GM19035 (cell line): ENCODE measurements around the gene ATP6V0A1.
A peak's percentile ranks its signal among the peaks of the same experiment; 100 is the strongest.

Experiments used
- ATAC-seq: cut with Tn5 transposase; IDR thresholded peaks from one replicate; pipeline ENCODE4 v1.9.1; 2021; ENCODE audit not compliant: unreplicated experiment

Gene ATP6V0A1

GRCh38 chr17:42559075-42559474, 100.4 kb downstream of the ATP6V0A1 start:
- ATAC-seq: no peak

GRCh38 chr17:42560246-42560645, 101.6 kb downstream of the ATP6V0A1 start:
- no peak for ATAC-seq

- peak; percentile 63 for ATAC-seq
These were observed 103.3 kb downstream of the ATP6V0A1 start, which contains the start of gene COASY for GRCh38 chr17:42561897-42562387. Gene COASY (plus strand): TSS chr17:42562148. CDS start chr17:42562623, 475 bp downstream.

GRCh38 chr17:42562388-42563142, 103.9 kb downstream of the ATP6V0A1 start:
- ATAC-seq: no peak

GRCh38 chr17:42563143-42563509, 104.4 kb downstream of the ATP6V0A1 start:
- ATAC-seq: no peak

- ATAC-seq: no peak
These were observed 104.9 kb downstream of the ATP6V0A1 start for GRCh38 chr17:42563543-42563942.

GRCh38 chr17:42563950-42564349, 105.3 kb downstream of the ATP6V0A1 start:
- no peak for ATAC-seq

GRCh38 chr17:42564815-42565522, 106.3 kb downstream of the ATP6V0A1 start:
- ATAC-seq: no peak

GRCh38 chr17:42565523-42566214, 107.0 kb downstream of the ATP6V0A1 start:
- no peak for ATAC-seq

GRCh38 chr17:42566215-42566882, 107.7 kb downstream of the ATP6V0A1 start:
- no peak for ATAC-seq

- ATAC-seq: peak; percentile 60
These were observed 108.3 kb downstream of the ATP6V0A1 start, which contains the start of gene MLX for GRCh38 chr17:42566883-42567573. Gene MLX (plus strand): TSS chr17:42567100. CDS start chr17:42567125, 25 bp downstream.

- ATAC-seq: no peak
These were observed 109.8 kb downstream of the ATP6V0A1 start for GRCh38 chr17:42568341-42569111.

GRCh38 chr17:42571435-42572225, 113.0 kb downstream of the ATP6V0A1 start:
- ATAC-seq: no peak
